Ishikawa (cell line): ENCODE measurements around the gene CHPF.

Experiments used
- CEBPB ChIP-seq: IDR thresholded peaks from 2 replicates; pipeline ENCODE4 v1.6.1; 2012
- CREB1 ChIP-seq: IDR thresholded peaks from 2 replicates; pipeline ENCODE4 v1.6.1; 2012; ENCODE audit warnings: low read depth
- EGR1 ChIP-seq: IDR thresholded peaks from 2 replicates; pipeline ENCODE4 v1.6.1; 2012
- EP300 ChIP-seq: IDR thresholded peaks from 2 replicates; pipeline ENCODE4 v1.6.1; 2012; ENCODE audit warnings: borderline replicate concordance
- FOXM1 ChIP-seq: IDR thresholded peaks from 2 replicates; pipeline ENCODE4 v1.6.1; 2012; ENCODE audit warnings: low read depth, borderline replicate concordance
- MAX ChIP-seq: IDR thresholded peaks from 2 replicates; pipeline ENCODE4 v1.6.1; 2012
- NFIC ChIP-seq: IDR thresholded peaks from 2 replicates; pipeline ENCODE4 v1.6.1; 2012
- RAD21 ChIP-seq: IDR thresholded peaks from 2 replicates; pipeline ENCODE4 v1.6.1; 2012; ENCODE audit warnings: low read depth
- REST ChIP-seq: IDR thresholded peaks from 2 replicates; pipeline ENCODE4 v1.6.1; 2012; ENCODE audit warnings: low read depth, mild to moderate bottlenecking
- TAF1 ChIP-seq: IDR thresholded peaks from 2 replicates; pipeline ENCODE4 v1.6.1; 2012; ENCODE audit warnings: low read depth, mild to moderate bottlenecking
- TCF12 ChIP-seq: IDR thresholded peaks from 2 replicates; pipeline ENCODE4 v1.6.1; 2012; ENCODE audit warnings: low read depth
- TEAD4 ChIP-seq: IDR thresholded peaks from 2 replicates; pipeline ENCODE4 v1.6.1; 2012
- USF1 ChIP-seq: IDR thresholded peaks from 2 replicates; pipeline ENCODE4 v1.6.1; 2012
- YY1 ChIP-seq: IDR thresholded peaks from 2 replicates; pipeline ENCODE4 v1.6.1; 2012; ENCODE audit warnings: low read depth
- ZBTB7A ChIP-seq: IDR thresholded peaks from 2 replicates; pipeline ENCODE4 v1.6.1; 2012; ENCODE audit warnings: low read depth

The CHPF gene

GRCh38 chr2:219490600-219491130 lies 52.9 kb downstream of the CHPF start:
- TF ChIP-seq EGR1 (no peak), TAF1 (no peak), REST (no peak), ZBTB7A (no peak), YY1 (no peak), MAX (no peak), NFIC (no peak), EP300 (no peak), CREB1 (no peak), USF1 (no peak), CEBPB (no peak), RAD21 (no peak), TEAD4 (no peak), TCF12 (no peak), FOXM1 (no peak)

- no peak for TF ChIP-seq YY1
- TF ChIP-seq CEBPB, result no peak
- no peak for TF ChIP-seq CREB1
- TF ChIP-seq FOXM1, result no peak
- TF ChIP-seq TEAD4, result peak; percentile 27; the same call in 1 of the 2 replicates
- TF ChIP-seq RAD21, result no peak
Observed at GRCh38 chr2:219490186-219490585, 53.4 kb downstream of the CHPF start.

- TF ChIP-seq TEAD4 (no peak), TAF1 (no peak), USF1 (no peak), EGR1 (no peak), TCF12 (no peak), CEBPB (no peak), EP300 (no peak), MAX (no peak), REST (no peak), CREB1 (no peak), RAD21 (no peak), NFIC (no peak), ZBTB7A (no peak), FOXM1 (no peak), YY1 (no peak)
Observed at GRCh38 chr2:219489315-219489714, 54.3 kb downstream of the CHPF start.
